AG09309 (cell line): ENCODE results near the gene SLC20A1.

ENCODE experiments used
- DNase-seq: peaks from one replicate; pipeline ENCODE4 v3.0.0-alpha.2; 2010; ENCODE audit warnings: low read depth
- H3K4me3 ChIP-seq: 2 replicates; pipeline ENCODE4 v1.5.1; 2011; ENCODE audit warnings: mild to moderate bottlenecking, low read depth, low read length, moderate library complexity; ENCODE audit not compliant: control insufficient read depth
- CTCF ChIP-seq: IDR thresholded peaks from 2 replicates; pipeline ENCODE4 v1.5.1; 2011; ENCODE audit warnings: mild to moderate bottlenecking, low read depth, low read length, inconsistent platforms; ENCODE audit not compliant: insufficient read depth, control insufficient read depth; ENCODE audit errors: missing control alignments

Gene SLC20A1

GRCh38 chr2:112692918-112693317, 47.2 kb downstream of the SLC20A1 start:
- no peak for DNase-seq
- no peak for TF ChIP-seq CTCF
- no peak overlapping the region for H3K4me3 ChIP-seq

- no peak for TF ChIP-seq CTCF
- H3K4me3 ChIP-seq: no peak overlapping the region
- no peak for DNase-seq
Measured at GRCh38 chr2:112693596-112693995, 47.9 kb downstream of the SLC20A1 start.

- DNase-seq: no peak
- TF ChIP-seq CTCF: no peak
- H3K4me3 ChIP-seq: no peak overlapping the region
Measured at GRCh38 chr2:112694182-112694581, 48.4 kb downstream of the SLC20A1 start.

- DNase-seq: no peak
- no peak for TF ChIP-seq CTCF
- no peak overlapping the region for H3K4me3 ChIP-seq
Measured at GRCh38 chr2:112698834-112699515, 53.2 kb downstream of the SLC20A1 start.

GRCh38 chr2:112699984-112700667, 54.4 kb downstream of the SLC20A1 start:
- no peak for DNase-seq
- no peak for TF ChIP-seq CTCF
- no peak overlapping the region for H3K4me3 ChIP-seq

GRCh38 chr2:112701052-112701451, 55.3 kb downstream of the SLC20A1 start:
- no peak for TF ChIP-seq CTCF
- H3K4me3 ChIP-seq: no peak overlapping the region
- DNase-seq: no peak

- H3K4me3 ChIP-seq: no peak overlapping the region
- no peak for DNase-seq
- TF ChIP-seq CTCF: no peak
Measured at GRCh38 chr2:112703684-112704083, 57.9 kb downstream of the SLC20A1 start.
